H9 (cell line): ENCODE measurements around the gene SLX4IP. TPM values are rescaled to one million over a fixed set of nuclear protein-coding genes. Genes with fewer than 3 reads are reported as not detected.

ENCODE experiments used
- DNase-seq: peaks from one replicate; pipeline ENCODE4 v3.0.0-alpha.2; 2017
- H2AFZ ChIP-seq: one replicate; pipeline ENCODE4 v1.6.1; 2013; ENCODE audit warnings: mild to moderate bottlenecking, low read length, control low read depth, moderate library complexity
- H2AK5ac ChIP-seq: 2 replicates; pipeline ENCODE4 v1.6.1; 2013; ENCODE audit warnings: low read length, control low read depth, mixed read lengths; ENCODE audit not compliant: insufficient read length
- H2BK120ac ChIP-seq: one replicate; pipeline ENCODE4 v1.6.1; 2013; ENCODE audit warnings: low read depth, mild to moderate bottlenecking, low read length, control low read depth, inconsistent platforms; ENCODE audit not compliant: poor library complexity, severe bottlenecking
- H2BK12ac ChIP-seq: 2 replicates; pipeline ENCODE4 v1.6.1; 2013; ENCODE audit warnings: low read length, control low read depth, mixed read lengths, low read depth; ENCODE audit not compliant: insufficient read length
- H2BK15ac ChIP-seq: 2 replicates; pipeline ENCODE4 v1.6.1; 2013; ENCODE audit warnings: low read depth, low read length, control low read depth
- H2BK20ac ChIP-seq: one replicate; pipeline ENCODE4 v1.6.1; 2013; ENCODE audit warnings: low read depth, mild to moderate bottlenecking, low read length, control low read depth, inconsistent platforms; ENCODE audit not compliant: poor library complexity, severe bottlenecking
- H2BK5ac ChIP-seq: 2 replicates; pipeline ENCODE4 v1.6.1; 2013; ENCODE audit warnings: low read length, control low read depth, mixed read lengths; ENCODE audit not compliant: insufficient read length
- H3K14ac ChIP-seq: 2 replicates; pipeline ENCODE4 v1.6.1; 2013; ENCODE audit warnings: low read length, control low read depth; ENCODE audit not compliant: insufficient read depth
- H3K18ac ChIP-seq: 2 replicates; pipeline ENCODE4 v1.6.1; 2013; ENCODE audit warnings: low read depth, mild to moderate bottlenecking, mixed read lengths, low read length, control low read depth; ENCODE audit not compliant: insufficient read length
- H3K23ac ChIP-seq: 2 replicates; pipeline ENCODE4 v1.6.1; 2013; ENCODE audit warnings: low read length, control low read depth, mixed read lengths, low read depth; ENCODE audit not compliant: insufficient read length
- H3K23me2 ChIP-seq: 2 replicates; pipeline ENCODE4 v1.6.1; 2013; ENCODE audit warnings: low read depth, mild to moderate bottlenecking, mixed read lengths, low read length, control low read depth; ENCODE audit not compliant: insufficient read length, poor library complexity, severe bottlenecking
- H3K27ac ChIP-seq: 2 replicates; pipeline ENCODE4 v1.5.1; 2013; ENCODE audit warnings: low read length, control low read depth, mixed read lengths, low read depth; ENCODE audit not compliant: insufficient read length
- H3K27me3 ChIP-seq: 2 replicates; pipeline ENCODE4 v1.6.1; 2013; ENCODE audit warnings: low read length, control low read depth, inconsistent platforms; ENCODE audit not compliant: insufficient read depth
- H3K4ac ChIP-seq: 2 replicates; pipeline ENCODE4 v1.6.1; 2013; ENCODE audit warnings: low read depth, mild to moderate bottlenecking, control low read depth, inconsistent platforms, low read length, moderate library complexity
- H3K4me1 ChIP-seq: 2 replicates; pipeline ENCODE4 v1.6.1; 2013; ENCODE audit warnings: low read length, control low read depth, inconsistent platforms; ENCODE audit not compliant: insufficient read depth
- H3K4me2 ChIP-seq: 2 replicates; pipeline ENCODE4 v1.6.1; 2013; ENCODE audit warnings: low read length, control low read depth, mixed read lengths; ENCODE audit not compliant: insufficient read length, insufficient read depth
- H3K56ac ChIP-seq: 2 replicates; pipeline ENCODE4 v1.6.1; 2013; ENCODE audit warnings: low read depth, mild to moderate bottlenecking, mixed read lengths, low read length, control low read depth; ENCODE audit not compliant: insufficient read length
- H3K79me1 ChIP-seq: 2 replicates; pipeline ENCODE4 v1.6.1; 2013; ENCODE audit warnings: low read depth, mild to moderate bottlenecking, moderate library complexity, low read length, control low read depth, inconsistent platforms; ENCODE audit not compliant: insufficient read depth, poor library complexity, severe bottlenecking
- H3K79me2 ChIP-seq: 2 replicates; pipeline ENCODE4 v1.6.1; 2013; ENCODE audit warnings: low read length, control low read depth, inconsistent platforms; ENCODE audit not compliant: insufficient read depth
- H3K9ac ChIP-seq: 2 replicates; pipeline ENCODE4 v1.6.1; 2013; ENCODE audit warnings: low read length, control low read depth, mixed read lengths; ENCODE audit not compliant: insufficient read length; ENCODE audit errors: extremely low read depth
- H3K9me3 ChIP-seq: one replicate; pipeline ENCODE4 v1.6.1; 2013; ENCODE audit warnings: low read depth, low read length, inconsistent platforms; ENCODE audit not compliant: control insufficient read depth
- H3T11ph ChIP-seq: one replicate; pipeline ENCODE4 v1.6.1; 2013; ENCODE audit warnings: mild to moderate bottlenecking, low read length, control low read depth, inconsistent platforms
- H4K20me1 ChIP-seq: one replicate; pipeline ENCODE4 v1.6.1; 2013; ENCODE audit not compliant: control insufficient read depth, insufficient read length, insufficient read depth
- H4K5ac ChIP-seq: 2 replicates; pipeline ENCODE4 v1.6.1; 2013; ENCODE audit warnings: low read depth, mild to moderate bottlenecking, mixed read lengths, low read length, control low read depth; ENCODE audit not compliant: insufficient read length
- H4K8ac ChIP-seq: replicated peaks from 2 replicates; pipeline ENCODE4 v1.6.1; 2013; ENCODE audit warnings: low read length, control low read depth, mixed read lengths, low read depth; ENCODE audit not compliant: insufficient read length
- H4K91ac ChIP-seq: 2 replicates; pipeline ENCODE4 v1.6.1; 2013; ENCODE audit warnings: low read depth, mild to moderate bottlenecking, moderate library complexity, mixed read lengths, low read length, control low read depth; ENCODE audit not compliant: insufficient read length
- H3K27ac Mint-ChIP-seq, 3 experiments: 2 replicates in 2 of 3; 3 replicates in 1 of 3; pipeline ENCODE4 v1.8.0; 2020 to 2021; ENCODE audit warnings: mixed read lengths in 3 of 3, mild to moderate bottlenecking in 1 of 3, moderate library complexity in 1 of 3
- H3K27me3 Mint-ChIP-seq: 2 replicates; pipeline ENCODE4 v1.8.0; 2021; ENCODE audit warnings: low read depth, mild to moderate bottlenecking, moderate library complexity, mixed read lengths
- H3K36me3 Mint-ChIP-seq, 3 experiments: 2 replicates in 2 of 3; 3 replicates in 1 of 3; pipeline ENCODE4 v1.8.0; 2020 to 2021; ENCODE audit warnings: low read depth in 3 of 3, mixed read lengths in 3 of 3; ENCODE audit not compliant: insufficient read depth in 1 of 3
- H3K4me1 Mint-ChIP-seq, 2 experiments: 2 replicates each; pipeline ENCODE4 v1.8.0; 2020; ENCODE audit warnings: mixed read lengths in 2 of 2
- H3K4me3 Mint-ChIP-seq, 2 experiments: 2 replicates in 1 of 2; 3 replicates in 1 of 2; pipeline ENCODE4 v1.8.0; 2020 to 2021; ENCODE audit warnings: mild to moderate bottlenecking in 2 of 2, mixed read lengths in 2 of 2, moderate library complexity in 1 of 2
- H3K9me3 Mint-ChIP-seq, 2 experiments: 2 replicates in 1 of 2; 3 replicates in 1 of 2; pipeline ENCODE4 v1.8.0; 2020; ENCODE audit warnings: mild to moderate bottlenecking in 2 of 2, mixed read lengths in 2 of 2, moderate library complexity in 1 of 2
- WGBS: extraction: QIAGEN DNeasy Blood & Tissue Kit; methylation state at CpG from one replicate; pipeline ENCODE4 v1.1.7; 2013; ENCODE audit warnings: missing lambda C conversion rate, low lambda C conversion rate, mixed read lengths; ENCODE audit not compliant: insufficient read length; ENCODE audit errors: extremely low coverage; 5-methylcytosine and 5-hydroxymethylcytosine counted together
- total RNA-seq: library from RNA; stranded (reverse); gene quantifications from 2 replicates; pipeline ENCODE4 v1.2.1, GENCODE V29; 2021
- TF ChIP-seq, protein P1 (sequence below): fragments of 200-600 bp; sonication (generic); conservative IDR thresholded peaks from 3 replicates; pipeline ENCODE4 v1.8.0; 2021; ENCODE audit warnings: antibody characterized with exemption, mild to moderate bottlenecking

SLX4IP gene
- total RNA-seq, 1 experiment from 2014 or later = 7.9 TPM

- H3K4me1 ChIP-seq = peaks cover 6% of the 10 kb centered on the region; the same call in 1 of the 2 replicates
- Mint-ChIP-seq H3K9me3 (no peaks in the 10 kb centered on the region), H3K27me3 (no peaks in the 10 kb centered on the region), H3K27ac (no peak overlapping the region), H3K36me3 (no peaks in the 10 kb centered on the region), H3K4me3 (no peak overlapping the region), H3K4me1 (peaks cover 49 to 53% of the 10 kb centered on the region in 2 experiments)
- H4K91ac ChIP-seq = no peak overlapping the region
- H3K23ac ChIP-seq = no peak overlapping the region
- no peak overlapping the region for H2BK20ac ChIP-seq
- DNase-seq = no peak
- TF ChIP-seq, protein P1, sequence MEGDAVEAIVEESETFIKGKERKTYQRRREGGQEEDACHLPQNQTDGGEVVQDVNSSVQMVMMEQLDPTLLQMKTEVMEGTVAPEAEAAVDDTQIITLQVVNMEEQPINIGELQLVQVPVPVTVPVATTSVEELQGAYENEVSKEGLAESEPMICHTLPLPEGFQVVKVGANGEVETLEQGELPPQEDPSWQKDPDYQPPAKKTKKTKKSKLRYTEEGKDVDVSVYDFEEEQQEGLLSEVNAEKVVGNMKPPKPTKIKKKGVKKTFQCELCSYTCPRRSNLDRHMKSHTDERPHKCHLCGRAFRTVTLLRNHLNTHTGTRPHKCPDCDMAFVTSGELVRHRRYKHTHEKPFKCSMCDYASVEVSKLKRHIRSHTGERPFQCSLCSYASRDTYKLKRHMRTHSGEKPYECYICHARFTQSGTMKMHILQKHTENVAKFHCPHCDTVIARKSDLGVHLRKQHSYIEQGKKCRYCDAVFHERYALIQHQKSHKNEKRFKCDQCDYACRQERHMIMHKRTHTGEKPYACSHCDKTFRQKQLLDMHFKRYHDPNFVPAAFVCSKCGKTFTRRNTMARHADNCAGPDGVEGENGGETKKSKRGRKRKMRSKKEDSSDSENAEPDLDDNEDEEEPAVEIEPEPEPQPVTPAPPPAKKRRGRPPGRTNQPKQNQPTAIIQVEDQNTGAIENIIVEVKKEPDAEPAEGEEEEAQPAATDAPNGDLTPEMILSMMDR = no peak
- no peak overlapping the region for H2AK5ac ChIP-seq
- H4K20me1 ChIP-seq = no peaks in the 10 kb centered on the region
- H2BK5ac ChIP-seq = no peak overlapping the region
- no peak overlapping the region for H2BK120ac ChIP-seq
- no peak overlapping the region for H2BK15ac ChIP-seq
- H3K79me2 ChIP-seq = 0 out of 2 replicates have a peak, but pooled peaks cover 2% of the 10 kb centered on the region
- no peak overlapping the region for H4K8ac ChIP-seq
- peak overlapping the region; percentile 51 for H2BK12ac ChIP-seq
- no peak overlapping the region for H3K4me2 ChIP-seq
- no peak overlapping the region for H3T11ph ChIP-seq
- no peak overlapping the region for H2AFZ ChIP-seq
- no peaks in the 10 kb centered on the region for H3K79me1 ChIP-seq
- no peaks in the 10 kb centered on the region for H3K23me2 ChIP-seq
- no peak overlapping the region for H3K9ac ChIP-seq
- H3K18ac ChIP-seq = no peak overlapping the region
- H3K9me3 ChIP-seq = no peaks in the 10 kb centered on the region
- H3K27ac ChIP-seq = no peak overlapping the region
- no CpG with 5 or more reads among the region's 1 CpG for WGBS
- no peak overlapping the region for H3K4ac ChIP-seq
- H3K56ac ChIP-seq = no peak overlapping the region
- no peak overlapping the region for H3K14ac ChIP-seq
- H4K5ac ChIP-seq = no peak overlapping the region
- H3K27me3 ChIP-seq = no peaks in the 10 kb centered on the region
These were observed 86.7 kb downstream of the SLX4IP start for GRCh38 chr20:10521836-10522235.
